OCI-M1 (cell line): ENCODE measurements around the gene HMCES.
"Not testable (repeated sequence)": the region's sequence is repeated elsewhere in the genome, so short reads cannot be mapped to it uniquely, and the experiment has no call there.

Source experiments
- DNase-seq: peaks from one replicate; lab custom pipeline; 2025; lab: John Stamatoyannopoulos, UW

HMCES gene

DNA sequence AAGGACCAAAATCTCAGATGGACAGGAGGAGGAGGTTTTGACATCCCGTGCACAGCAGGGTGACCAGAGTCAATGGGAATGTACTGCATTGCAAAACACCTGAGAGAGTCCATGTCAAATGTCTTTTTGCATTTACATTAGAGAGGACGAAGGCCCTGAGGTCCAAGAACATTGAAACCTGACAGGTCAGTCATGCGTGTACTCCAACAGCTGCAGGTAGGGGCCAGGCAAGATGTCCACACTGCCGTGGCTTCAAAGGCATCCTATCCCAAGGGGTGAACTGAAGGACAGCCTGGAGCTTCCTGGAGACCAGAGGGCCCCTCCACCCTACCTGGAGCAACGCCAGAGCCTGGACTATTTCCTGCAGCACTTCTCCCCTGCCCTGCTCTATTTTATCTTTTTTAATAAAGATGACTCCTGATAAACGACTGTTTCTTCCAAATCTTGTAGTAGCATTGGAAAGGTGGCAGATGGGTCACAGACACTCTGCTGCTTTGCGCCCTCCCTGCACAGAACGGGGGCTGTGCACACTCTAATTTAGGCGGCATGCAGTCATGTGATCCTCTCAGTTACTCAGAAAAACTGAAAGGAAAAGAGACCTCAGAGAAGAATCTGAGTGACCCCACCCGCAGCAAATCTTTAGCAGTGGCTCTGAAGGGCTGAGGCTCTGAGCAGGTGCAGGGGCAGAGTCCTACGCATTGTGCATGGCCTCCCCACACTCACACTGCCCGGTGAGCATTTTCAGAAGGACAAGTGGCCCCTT, 68.2 kb downstream of the HMCES start:
- DNase-seq: peak; percentile 17

DNA sequence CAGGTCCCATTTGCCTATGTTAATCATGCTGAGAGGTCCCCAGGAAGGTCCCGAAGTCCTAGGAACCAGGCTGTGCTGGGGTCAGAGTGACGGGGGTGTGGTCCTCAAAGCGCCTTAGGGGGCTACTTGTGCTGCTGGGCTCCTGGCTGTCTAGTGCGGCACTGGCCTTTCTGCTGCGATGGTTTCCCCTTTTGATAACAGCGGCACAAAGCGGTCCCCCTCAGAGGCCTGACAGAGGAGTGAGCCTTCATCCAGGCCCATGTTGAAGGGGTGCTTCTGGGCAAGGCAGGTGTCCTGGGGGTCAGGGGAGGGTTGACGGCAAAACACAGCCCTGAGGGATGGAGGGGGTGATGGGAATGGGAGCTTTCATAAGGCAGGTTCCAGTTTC, 68.8 kb downstream of the HMCES start:
- DNase-seq: no peak

DNA sequence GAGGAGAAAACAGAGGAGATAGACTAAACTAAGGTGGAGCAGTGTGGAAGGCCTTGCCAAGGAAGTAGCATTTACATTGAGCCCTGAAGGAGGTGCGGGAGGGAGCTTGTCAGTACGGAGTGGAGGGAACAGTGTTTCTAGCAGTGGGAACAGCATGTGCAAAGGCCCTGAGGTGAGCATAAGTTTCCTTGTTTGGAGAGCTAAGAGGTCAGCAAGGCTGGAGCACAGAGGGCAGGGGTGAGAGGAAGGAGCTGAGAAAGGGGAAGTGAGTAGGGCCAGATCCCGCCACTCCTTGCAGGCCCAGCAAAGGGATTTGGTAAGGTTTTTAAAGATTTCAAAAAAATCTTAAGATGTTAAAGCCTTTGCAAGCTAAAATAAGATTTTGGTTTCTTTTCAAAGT, 70.1 kb downstream of the HMCES start:
- DNase-seq: peak; percentile 24

DNA sequence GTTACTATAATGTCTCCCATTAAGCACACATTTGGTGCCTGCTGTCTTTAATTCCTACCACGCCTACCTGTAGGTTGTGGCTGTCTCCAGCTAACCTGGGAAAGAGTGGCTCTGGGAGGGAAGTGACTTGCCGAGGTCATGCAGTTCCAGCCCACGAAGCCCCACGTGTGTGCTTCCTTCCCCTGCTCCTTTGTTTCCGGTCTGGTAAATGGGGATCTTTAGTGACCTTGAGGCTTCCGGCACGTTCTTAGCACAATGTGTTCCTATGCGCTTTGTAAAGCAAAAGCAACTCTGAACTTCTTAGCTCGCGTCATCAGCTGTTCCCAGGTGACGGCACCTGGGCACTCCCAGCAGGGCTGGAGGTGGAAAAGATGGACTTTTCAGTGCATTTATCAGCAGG, 70.5 kb downstream of the HMCES start:
- DNase-seq: not testable (repeated sequence)

DNA sequence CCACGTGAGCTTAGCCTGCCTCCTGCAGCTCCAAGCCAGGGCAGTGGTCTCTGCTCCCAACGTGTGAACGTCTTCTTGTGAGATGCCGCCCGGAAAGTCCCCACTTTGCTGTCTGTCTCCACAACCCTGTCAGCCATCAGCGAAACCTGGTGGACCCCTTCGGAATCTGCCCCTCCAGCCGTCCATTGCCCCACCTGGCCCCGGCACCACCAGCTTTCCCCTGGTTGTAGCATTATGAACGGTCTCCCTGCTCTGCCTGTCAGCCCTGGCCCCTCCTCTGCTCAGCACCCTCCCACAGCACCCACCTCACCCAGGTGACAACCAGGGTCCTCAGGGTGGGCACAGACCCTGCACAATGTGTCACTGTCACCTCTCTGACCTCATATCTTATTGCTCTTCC, 71.1 kb downstream of the HMCES start:
- no peak for DNase-seq

DNA sequence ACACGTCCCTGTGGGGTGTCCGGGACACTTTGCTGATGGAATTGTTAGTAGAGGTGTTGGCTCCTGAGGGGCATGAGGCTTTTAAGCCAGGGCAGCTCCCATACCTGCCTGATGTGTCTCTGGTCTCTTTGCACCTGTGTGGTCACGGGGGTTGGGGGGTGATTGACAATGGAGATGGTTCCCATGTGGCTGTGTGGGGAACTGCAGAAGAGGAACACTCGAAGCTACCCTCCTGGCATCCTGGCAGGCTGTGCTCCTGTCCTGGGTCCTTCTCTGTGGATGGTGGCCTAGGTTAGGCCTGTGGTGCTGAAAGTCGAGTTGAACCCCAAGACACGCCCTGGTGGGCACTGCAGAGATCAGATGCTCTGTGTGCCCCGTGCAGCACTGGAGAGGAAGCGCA, 73.4 kb downstream of the HMCES start:
- DNase-seq: no peak

DNA sequence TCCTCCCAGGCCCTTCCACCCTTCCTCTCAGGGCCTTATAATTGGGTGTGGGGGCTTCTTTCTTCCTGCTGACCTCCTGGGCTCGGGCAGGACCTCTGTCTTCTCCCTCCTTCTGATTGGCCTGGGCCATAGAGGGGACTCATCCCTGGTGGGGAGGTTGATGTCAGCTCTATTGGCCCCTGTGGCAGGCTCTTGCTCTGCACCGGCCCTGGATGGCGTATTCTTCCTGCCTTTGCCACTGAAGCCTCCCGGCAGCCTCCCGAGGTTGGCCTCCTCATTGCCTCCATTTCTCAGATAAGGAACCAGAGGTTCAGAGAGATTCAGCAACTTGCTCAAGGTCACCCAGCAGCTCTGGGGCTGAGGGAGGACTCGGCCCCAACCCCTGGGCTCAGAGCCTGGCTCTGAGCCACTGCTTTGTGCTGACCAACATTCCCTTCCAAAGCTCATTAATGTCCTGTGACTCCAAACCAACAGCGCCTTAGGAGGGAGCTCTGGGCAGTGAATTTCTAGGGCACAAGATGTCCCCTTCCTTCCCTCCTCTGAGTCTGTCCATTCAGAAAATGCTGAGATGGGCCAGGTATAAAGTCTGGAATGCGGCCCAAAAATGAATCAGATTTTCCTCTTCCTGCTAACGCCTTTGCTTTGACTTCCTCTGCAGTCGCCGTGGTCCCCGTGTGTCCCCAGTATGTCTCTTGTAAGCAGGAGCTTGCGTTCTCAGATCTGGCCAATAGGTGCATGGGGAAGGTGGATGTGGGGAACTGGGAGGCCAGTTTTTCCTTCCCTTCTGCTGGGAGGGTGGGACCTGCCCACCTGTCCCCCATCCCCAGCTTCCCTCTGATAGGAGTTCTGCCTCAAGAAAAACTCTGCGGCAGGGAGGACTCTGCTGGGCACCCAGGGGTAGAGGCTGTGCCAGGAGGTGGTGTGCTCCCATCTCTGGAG, 74.2 kb downstream of the HMCES start:
- no peak for DNase-seq

DNA sequence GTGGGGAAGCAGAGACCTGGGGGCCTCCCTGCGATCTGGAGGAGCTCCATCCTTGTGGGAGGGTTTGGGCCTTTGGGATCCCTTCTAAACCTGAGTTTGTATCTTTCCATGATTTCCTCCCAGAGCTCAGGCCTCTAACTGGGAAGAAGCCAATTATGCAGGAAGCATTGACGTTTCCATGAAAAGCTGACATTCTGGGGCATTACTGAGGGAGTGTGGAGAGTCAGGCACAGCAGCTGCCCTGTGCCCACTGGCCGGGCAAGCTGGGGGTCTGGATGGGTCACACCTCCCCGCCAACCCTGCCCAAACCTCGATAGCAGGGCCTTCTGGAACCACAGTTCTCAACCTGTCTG, 74.9 kb downstream of the HMCES start:
- DNase-seq: no peak
